ENCODE data around the gene USH2A.
"Not testable (repeated sequence)": the region's sequence is repeated elsewhere in the genome, so short reads cannot be mapped to it uniquely, and the experiment has no call there.

Gene USH2A

GRCh38 chr1:216028631-216029030 is 394.6 kb downstream of the USH2A start:
- DNase-seq, result no peak

GRCh38 chr1:216024546-216024945 is 398.7 kb downstream of the USH2A start:
- DNase-seq, result no peak

- DNase-seq, result no peak
These were observed 402.4 kb downstream of the USH2A start for GRCh38 chr1:216020743-216021345.

GRCh38 chr1:216015116-216015515 is 408.1 kb downstream of the USH2A start:
- no peak for DNase-seq

- no peak for DNase-seq
These were observed 409.2 kb downstream of the USH2A start for GRCh38 chr1:216014086-216014485.

GRCh38 chr1:216009456-216009855 is 413.8 kb downstream of the USH2A start:
- not testable (repeated sequence) for DNase-seq

GRCh38 chr1:216005916-216006315 is 417.3 kb downstream of the USH2A start:
- DNase-seq, result no peak

- DNase-seq, result no peak
These were observed 430.6 kb downstream of the USH2A start for GRCh38 chr1:215992620-215993019.

- DNase-seq, result no peak
These were observed 436.0 kb downstream of the USH2A start for GRCh38 chr1:215987092-215987875.

- DNase-seq, result no peak
These were observed 436.8 kb downstream of the USH2A start for GRCh38 chr1:215986401-215986800.

GRCh38 chr1:215983680-215984079 is 439.6 kb downstream of the USH2A start:
- DNase-seq, result no peak

- no peak for DNase-seq
These were observed 451.3 kb downstream of the USH2A start for GRCh38 chr1:215971793-215972441.

GRCh38 chr1:215970406-215970805 is 452.8 kb downstream of the USH2A start:
- DNase-seq, result no peak

GRCh38 chr1:215963621-215964020 is 459.6 kb downstream of the USH2A start:
- no peak for DNase-seq

- no peak for DNase-seq
These were observed 460.2 kb downstream of the USH2A start for GRCh38 chr1:215963040-215963439.

- no peak for DNase-seq
These were observed 464.4 kb downstream of the USH2A start for GRCh38 chr1:215958841-215959240.

GRCh38 chr1:215957663-215958062 is 465.6 kb downstream of the USH2A start:
- DNase-seq, result no peak

- DNase-seq, result no peak
These were observed 490.7 kb downstream of the USH2A start for GRCh38 chr1:215932558-215932957.

GRCh38 chr1:215926670-215927069 is 496.6 kb downstream of the USH2A start:
- DNase-seq, result no peak

- no peak for DNase-seq
These were observed 500.0 kb downstream of the USH2A start for GRCh38 chr1:215923129-215923824.

GRCh38 chr1:215911406-215911968 is 511.8 kb downstream of the USH2A start:
- no peak for DNase-seq

GRCh38 chr1:215905493-215906115 is 517.6 kb downstream of the USH2A start:
- DNase-seq, result no peak

GRCh38 chr1:215900684-215901083 is 522.6 kb downstream of the USH2A start:
- no peak for DNase-seq

Data from stimulated activated CD8-positive, alpha-beta memory T cell treated with anti-CD3 and anti-CD28 coated beads, Interleukin-4, amount 100 ng/mL, for 48 hours (primary cell).